Activated CD4-positive, alpha-beta T cell treated with anti-CD3 and anti-CD28 coated beads for 24 hours (primary cell): Measurements from ENCODE around the gene PRSS33.

ENCODE experiments used
- DNase-seq, 2 donors: peaks; one replicate each; pipeline ENCODE4 v3.0.0-alpha.2; 2020; ENCODE audit warnings: low read depth in 2 of 2

Gene PRSS33

DNA sequence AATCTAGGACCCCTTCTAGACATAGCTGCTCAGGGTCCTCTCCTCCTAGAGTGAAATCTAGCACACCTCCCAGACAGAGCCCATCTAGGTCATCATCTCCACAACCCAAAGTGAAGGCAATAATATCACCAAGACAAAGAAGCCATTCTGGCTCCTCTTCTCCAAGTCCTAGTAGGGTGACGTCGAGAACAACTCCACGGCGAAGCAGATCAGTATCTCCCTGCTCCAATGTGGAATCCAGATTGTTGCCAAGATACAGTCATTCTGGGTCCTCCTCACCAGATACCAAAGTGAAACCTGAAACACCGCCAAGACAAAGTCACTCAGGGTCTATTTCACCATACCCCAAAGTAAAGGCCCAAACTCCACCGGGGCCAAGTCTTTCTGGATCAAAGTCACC is 24.2 kb downstream of the PRSS33 start:
- no peak for DNase-seq

DNA sequence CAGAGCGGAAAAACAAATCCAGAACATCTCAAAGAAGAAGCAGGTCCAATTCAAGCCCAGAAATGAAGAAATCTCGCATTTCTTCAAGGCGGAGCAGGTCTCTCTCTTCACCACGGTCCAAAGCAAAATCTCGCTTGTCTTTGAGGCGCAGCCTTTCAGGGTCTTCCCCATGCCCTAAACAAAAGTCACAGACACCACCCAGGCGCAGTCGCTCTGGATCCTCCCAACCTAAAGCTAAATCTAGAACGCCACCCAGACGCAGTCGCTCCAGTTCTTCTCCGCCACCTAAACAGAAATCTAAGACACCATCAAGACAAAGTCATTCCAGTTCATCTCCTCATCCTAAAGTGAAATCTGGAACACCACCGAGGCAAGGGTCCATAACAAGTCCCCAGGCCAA is 24.6 kb downstream of the PRSS33 start:
- no peak for DNase-seq

DNA sequence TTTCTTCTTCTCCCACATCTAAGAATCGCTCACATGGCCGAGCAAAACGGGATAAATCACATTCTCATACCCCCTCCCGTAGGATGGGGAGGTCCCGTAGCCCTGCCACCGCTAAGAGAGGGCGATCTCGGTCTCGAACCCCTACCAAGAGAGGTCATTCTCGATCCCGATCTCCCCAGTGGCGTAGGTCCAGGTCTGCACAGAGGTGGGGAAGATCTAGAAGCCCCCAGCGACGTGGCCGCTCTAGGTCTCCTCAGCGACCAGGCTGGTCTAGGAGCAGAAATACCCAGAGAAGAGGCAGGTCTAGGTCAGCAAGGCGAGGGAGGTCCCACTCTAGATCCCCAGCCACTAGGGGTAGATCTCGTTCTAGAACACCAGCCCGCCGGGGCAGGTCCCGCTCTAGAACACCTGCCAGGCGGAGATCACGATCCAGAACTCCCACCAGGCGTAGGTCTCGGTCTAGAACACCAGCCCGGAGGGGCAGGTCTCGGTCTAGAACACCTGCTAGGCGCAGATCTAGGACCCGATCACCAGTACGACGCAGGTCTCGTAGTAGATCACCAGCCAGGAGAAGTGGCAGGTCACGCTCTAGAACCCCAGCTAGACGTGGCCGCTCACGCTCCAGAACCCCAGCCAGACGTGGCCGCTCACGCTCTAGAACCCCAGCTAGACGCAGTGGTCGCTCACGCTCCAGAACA is 25.3 kb downstream of the PRSS33 start:
- no peak for DNase-seq

DNA sequence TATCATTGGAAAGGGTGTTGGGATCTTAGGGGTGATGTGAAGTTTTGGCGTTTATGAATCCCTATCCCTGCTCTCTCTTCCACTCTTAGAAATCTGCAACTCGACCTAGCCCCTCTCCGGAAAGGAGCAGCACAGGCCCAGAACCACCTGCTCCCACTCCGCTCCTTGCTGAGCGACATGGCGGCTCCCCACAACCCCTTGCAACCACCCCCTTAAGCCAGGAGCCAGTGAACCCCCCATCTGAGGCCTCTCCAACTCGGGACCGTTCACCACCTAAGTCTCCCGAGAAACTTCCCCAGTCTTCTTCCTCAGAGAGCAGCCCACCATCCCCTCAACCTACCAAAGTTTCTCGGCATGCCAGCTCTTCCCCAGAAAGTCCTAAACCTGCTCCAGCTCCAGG is 25.9 kb downstream of the PRSS33 start:
- DNase-seq = no peak

DNA sequence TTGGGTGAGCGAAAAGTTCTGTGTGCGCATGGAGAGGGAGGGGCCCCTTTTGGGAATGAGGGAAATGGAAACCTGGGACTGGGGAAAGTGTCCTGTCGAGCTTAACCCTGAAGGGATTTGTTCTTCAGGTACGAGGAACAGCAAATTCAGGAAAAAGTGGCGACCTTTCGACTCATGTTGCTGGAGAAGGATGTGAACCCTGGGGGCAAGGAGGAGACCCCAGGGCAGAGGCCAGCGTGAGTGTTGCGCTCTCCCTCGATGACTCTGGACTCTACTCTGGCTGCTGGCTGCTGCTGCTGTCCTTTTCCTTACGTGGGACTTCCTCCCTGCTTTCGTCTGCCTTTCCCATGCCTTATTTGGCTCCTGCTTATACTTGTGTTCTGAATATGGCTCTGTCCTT is 30.0 kb downstream of the PRSS33 start:
- DNase-seq = no peak

DNA sequence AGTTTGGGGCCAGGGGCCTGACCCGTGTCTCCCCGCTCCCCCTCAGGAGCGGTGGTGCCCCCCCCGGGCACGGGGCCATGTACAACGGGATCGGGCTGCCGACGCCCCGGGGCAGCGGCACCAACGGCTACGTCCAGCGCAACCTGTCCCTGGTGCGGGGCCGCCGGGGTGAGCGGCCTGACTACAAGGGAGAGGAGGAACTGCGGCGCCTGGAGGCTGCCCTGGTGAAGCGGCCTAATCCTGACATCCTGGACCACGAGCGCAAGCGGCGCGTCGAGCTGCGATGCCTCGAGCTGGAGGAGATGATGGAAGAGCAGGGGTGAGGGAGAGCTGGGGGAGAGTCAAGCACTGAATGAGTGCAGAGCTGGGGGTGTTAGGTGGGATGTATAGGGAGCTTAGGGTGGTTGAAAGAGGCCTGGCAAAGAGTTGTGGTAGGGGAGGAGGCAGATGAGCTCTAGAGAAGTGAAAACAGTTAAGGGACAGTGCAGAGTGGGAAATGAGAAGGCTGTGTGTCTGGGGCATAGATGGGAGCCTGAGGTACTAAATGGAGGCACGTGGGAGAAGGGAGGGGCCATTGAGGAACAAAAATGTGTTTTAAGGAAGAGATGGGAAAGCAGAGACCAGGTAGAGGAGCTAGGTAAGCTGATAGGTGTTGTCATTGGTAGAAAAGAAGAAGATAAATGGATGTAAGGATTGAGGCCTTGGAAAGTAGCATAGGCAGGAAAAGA is 30.9 kb downstream of the PRSS33 start:
- DNase-seq = no peak

DNA sequence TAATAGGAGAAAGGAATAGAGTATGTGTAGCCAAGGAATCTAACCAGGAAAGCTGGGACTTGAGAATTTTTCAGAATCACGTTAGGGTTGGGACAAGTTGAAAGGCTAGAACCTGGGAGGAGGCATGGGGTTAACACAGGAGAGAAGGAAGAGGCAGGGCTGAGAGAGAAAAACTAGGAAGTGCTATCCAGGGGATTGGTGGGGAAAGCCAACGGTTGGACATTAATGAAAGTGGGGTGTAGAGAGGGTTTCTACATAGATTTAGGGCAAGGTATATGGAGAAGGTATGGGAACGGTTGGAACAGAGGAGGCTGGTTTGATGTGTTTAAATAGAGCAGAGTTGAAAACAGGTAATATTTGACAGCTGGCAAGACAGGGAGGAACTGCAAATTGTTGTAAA is 32.2 kb downstream of the PRSS33 start:
- DNase-seq = no peak

DNA sequence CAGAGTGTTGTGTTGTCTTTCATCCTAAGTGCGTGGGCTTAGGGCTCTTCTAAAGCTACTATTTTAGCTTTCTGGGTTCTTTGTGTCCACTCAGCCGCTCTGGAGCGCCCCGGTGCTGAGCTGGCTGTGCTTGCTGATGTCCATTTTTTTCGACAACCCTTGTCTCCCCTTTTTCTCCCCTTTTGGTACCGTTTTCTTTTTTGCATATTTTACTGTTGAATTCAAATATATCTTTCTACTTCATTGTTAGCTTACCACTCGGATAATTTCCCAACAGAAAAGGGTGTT is 33.7 kb downstream of the PRSS33 start:
- no peak for DNase-seq

DNA sequence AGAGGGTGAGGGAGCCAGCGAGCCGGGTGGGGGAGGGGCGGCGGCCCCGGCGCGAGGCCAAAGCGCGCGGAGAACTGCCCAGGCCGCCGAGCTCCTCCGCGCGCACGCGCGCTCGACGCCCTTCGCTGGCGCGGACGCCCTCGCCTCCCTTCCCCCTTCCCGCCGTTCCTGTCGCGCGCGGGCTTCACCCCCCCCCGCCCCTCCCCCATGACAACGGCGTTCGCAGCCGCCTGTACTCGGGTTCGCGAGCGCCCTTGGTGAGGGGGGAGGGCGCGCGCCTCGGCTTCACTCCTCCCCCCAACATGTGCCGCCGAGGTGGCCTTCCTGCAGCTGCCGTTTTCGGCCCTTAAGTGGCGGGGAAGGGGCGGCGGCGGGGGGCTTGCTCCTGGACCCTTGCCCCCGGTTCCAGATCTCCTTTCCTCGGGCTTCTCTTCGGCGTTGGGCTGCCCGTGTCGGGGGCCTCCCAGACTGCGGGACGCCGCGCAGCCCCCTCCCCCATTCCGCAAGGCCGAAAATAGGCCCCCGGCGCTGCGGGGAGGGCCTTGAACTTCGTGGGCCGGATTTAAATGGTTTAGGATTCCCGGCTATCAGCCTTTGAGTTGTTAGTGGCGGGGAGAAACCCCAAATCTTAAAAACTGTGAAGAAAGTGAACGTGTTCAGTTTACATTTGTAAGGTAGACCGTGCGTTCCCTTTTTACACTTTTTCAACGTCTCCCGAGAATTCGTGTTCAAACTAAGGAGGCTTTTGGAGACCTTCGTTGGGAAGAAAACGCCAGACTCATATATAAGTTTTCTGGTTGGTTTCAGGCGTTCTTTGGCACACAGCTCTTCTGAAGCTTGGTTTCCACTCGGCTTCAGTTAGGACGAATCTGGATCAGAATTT is 34.3 kb downstream of the PRSS33 start:
- DNase-seq = peak; percentile 56 to 66

DNA sequence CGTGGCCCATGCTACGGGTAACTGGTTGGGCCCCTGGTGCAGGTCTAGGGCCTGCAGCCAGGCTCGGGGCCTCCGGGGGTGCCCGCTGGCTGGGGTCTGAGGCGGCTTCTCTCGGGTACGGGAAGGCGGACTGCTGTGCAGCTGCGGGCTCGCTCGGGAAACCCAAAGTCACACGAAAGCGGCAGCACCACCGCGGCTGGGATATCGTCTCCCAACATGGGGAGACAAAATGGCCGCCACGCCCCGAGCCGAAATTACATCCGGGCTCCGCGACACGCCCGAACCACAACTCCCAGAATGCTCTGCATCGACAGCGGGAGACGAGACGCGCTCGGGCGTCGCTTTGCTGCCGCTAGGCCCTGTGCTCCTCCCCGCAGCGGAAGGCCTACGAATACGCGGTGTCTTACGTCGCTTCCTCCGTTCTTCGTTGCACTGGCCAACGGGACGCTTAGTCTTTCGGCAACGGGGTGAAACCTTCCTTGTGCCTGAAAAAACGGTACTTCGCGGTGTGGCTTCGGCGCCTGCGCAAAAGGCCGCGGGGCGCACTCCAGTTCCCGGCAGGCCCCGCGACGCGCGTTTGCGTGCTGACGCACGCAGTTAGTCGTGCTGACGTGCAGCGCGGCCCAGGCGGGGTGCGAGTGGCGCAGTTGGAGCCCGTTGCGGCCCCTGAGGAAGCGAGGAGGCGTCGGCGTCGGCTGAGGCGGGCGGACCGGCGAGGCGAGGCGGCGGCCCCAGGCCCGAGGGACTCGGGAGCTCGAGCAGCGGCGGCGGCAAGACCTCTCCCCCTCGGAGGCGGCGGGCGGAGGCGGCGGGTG is 35.1 kb downstream of the PRSS33 start, which contains the start of gene SRRM2:
TSS of gene SRRM2 (plus strand) at position 604 of the 815 bp plus-strand sequence. CDS start 3,727 bp downstream, outside the sequence.
- peak; percentile 89 to 92 for DNase-seq

DNA sequence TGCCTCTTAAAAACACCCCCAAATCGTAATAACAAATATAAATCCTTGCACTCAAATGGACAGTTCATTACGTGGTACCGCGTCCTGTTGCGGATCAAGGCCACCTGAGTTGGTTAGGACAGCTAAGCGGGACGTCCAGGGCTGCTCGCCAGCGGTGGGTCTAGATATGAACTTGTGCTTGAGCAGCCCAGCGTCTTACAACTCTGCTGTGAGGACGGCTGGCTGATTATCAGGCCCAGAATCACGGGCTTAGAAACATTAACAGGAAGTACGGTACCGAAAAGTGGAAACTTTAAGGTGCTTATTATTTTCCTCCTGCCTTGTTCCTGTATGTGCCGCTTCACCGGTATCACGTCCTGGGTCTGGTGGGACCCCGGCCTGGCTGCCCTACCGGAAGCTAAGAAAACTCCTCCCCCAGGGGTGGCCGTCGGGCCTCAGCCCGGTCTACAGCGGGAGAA is 35.8 kb downstream of the PRSS33 start:
- no peak for DNase-seq

DNA sequence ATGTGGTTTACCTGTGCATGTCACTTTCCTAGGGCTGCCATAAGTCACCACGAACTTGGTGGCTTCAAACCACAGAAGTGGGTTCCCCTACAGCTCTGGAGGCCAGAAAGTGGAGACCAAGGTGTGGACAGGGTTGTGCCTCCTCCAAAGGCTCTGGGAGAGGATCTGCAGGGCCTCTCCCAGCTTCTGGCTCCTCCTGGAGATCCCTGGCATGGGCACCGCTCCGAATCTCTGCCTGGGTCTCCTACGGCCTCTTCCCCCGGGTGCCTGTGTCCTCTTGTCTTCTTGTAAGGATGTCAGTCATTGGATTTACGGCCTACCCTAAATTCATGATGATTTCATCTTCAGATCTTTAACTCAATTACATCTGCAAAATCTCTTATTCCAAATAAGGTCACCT is 37.4 kb downstream of the PRSS33 start:
- DNase-seq = no peak

DNA sequence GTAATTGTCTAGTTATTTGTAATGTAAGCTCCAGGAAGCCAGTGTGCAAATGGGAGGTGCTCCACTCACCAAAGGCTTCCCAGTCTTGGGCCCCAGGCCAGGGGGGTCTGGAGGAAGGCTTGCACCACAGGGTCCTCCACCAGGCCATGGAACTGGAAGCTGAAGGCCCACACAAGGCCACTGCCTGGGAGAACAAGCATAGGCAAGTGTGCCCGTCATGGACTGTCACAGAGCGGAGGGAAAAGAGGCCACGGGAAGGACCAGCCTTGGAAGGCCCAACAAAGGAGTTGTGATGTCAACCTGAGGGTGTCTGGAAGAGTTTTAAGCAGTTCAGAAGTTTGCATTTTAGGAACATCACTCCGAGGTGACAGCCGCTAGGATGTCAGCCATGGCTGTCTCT is 37.9 kb downstream of the PRSS33 start:
- DNase-seq = no peak

DNA sequence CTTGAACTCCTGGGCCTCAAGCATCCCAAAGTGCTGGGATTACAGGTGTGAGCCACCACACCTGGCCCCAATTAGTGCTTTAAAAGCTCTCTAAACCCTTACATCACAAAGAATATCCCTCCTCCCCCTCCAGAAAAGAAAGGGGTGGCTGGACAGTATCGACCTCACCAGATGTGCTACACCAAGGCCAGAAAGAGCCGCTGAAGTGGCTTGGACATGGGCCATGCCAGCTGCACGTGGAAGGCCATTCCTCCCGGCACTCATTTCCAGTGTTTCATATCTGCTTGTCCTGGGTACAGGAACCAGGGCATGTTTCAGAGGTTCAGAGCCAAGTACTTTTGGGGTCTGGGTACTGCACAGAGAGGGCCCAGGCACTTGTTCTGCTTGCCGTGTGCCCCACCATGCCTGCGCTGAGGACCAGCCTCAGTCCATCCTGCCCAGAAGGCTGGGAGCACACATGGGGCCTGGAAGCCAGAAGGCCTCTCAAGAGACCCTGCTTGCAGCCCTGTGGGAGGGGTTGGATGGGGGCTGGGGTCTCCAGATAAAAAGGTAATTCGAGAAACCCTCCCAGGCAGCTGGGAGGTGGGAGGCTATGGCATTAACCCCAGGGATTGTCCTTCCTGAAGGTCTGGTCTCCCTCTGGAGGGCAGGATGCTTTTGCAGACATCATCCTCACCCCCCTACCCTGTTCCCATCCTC is 38.5 kb downstream of the PRSS33 start:
- no peak for DNase-seq

DNA sequence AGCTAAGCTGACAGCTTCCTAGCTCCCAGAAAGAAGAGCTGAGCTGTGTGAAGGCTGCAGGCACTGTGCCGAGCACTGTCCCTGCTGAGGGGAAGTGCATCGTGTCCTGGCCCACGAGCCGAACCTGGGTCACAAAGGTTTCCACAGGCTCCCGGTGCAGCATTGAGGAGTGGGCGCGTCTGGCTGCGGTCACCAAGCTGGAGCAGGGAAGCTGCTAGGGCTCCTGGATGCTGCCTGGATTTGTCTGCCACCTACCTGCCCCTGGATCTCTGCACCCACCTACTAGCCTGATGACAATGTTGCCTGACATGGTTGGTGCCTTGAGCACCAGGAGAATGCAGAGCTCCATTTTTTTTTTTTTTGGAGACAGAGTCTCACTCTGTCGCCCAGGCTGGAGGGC is 41.4 kb downstream of the PRSS33 start:
- DNase-seq = no peak

DNA sequence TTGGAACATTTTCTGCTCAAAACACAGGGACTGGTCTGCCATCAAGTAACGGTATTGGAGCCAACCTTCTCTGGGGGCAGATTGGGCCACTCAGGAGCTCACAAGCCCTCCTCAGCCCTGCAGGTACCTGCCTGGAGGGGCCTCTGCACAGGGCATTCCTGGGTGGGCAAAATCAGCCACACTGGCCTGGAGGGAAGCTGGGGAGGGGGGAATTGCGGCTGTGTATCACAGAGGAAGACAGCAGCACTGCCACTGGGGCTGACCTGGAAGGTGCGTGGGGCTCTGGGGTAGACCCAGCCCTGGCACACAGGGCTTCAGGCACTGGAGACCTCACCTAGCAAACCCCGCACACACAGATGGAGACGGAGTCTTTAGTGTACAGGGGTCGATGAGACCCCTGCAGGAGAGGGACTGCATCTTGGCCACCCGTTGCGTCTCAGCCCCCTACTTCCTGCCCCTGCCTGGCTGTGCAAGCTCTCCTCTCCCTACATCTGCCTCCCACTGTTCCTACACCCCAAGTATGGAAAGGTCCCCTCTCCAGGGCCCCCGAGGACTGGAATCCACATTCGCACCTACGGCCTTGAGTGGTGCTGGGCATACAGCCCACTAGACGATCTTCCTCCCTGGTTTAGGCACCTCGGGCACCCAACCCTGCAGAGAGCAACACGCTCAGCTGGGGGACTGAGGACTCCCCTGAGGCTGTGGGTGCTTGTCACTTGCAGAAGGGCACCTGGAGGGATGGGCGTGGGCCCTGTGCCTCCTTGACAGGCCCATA is 42.1 kb downstream of the PRSS33 start:
- no peak for DNase-seq

DNA sequence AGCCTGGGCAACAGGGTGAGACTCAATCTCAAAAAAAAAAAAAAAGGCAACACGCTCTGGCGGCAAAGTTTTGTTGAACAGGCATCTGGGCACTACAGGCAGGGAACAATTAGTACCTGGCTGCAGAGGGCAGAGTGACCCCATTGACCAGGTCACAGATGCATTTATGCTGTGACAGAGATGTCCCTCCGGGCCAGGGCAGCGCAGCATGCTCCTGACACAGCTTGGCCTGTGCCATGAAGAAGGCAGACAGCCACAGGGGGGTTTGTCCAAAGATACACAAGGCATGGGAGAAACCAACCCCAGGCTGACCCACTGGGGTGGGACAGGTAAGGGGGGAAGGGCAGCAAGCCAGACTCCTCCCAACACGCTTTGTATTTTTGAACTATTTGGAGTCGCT is 42.6 kb downstream of the PRSS33 start:
- DNase-seq = no peak

DNA sequence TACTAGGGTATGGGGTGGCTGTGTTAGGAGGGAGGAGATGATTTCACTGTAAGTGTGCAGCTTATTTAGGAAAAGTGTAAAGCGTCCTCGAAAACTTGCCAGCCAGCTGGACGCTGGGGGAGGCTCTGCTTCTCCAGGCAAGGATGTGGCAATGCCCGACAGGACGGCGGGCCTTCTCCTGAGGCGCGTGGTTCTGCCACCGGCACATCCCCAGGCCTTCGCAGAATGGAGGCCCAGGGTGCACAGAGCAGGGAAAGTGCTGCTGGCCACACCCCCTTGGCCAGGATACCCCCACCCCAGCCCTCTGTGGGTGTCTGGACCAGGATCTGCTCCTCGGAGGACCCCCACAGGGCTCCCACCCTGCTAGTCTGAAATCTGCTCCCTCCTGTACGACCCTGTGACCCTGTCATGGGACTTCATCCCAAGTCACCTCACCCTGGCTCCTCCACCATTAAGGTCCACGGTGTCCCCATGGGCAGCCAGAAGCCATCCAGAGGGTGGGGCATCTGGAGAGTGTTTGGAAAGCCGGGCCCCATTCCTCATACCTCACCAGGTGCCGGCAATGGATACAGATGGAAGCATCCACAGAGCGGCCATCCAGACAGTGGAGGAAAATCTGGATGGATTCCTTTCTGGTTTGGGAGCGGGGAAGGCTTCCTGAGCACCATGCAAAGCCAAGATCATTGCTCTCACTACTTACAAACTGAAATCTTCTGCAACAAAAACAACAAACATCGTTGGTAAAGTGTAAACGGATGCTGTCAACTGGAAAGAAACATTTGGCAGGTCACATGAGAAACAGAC is 44.2 kb downstream of the PRSS33 start:
- no peak for DNase-seq

DNA sequence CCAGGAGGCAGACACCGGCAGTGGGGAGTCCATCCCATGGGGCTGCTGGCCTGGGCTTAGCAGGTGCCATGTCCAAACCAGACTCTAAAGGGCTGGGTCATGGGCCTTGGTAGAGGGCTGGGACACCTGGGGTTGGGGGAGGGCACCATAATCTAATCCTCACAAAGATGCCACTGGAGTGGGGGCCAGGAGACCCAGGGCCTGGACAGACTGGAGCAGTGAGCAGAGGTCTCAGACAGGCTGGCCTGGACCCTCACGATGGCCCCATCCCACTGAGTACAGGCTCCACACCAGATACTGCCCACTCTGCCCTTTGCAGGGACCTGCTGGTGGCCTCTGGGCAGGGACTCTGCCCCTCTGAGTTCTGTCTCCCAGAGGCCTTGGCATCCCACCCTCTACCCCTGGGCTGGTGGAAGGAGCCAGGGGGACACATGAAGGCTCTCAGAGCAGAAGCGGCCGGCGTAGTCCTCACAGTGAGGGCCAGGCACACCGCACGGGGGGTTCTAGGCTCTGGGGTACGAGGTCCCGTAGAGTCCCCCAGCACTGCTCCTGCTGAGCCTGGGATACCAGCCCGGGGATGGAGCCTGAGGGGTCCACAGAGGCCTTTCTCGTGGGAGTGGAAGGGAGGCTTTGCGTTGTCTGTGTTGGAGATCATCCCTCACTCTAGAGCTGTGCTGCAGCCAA is 44.9 kb downstream of the PRSS33 start:
- DNase-seq = no peak
